H9 (cell line): ENCODE data around the gene SYCE3. TPM values are rescaled to one million over a fixed set of nuclear protein-coding genes. Genes with fewer than 3 reads are reported as not detected.

ENCODE experiments used
- DNase-seq: peaks from one replicate; pipeline ENCODE4 v3.0.0-alpha.2; 2017
- H2AFZ ChIP-seq: one replicate; pipeline ENCODE4 v1.6.1; 2013; ENCODE audit warnings: mild to moderate bottlenecking, low read length, control low read depth, moderate library complexity
- H2AK5ac ChIP-seq: 2 replicates; pipeline ENCODE4 v1.6.1; 2013; ENCODE audit warnings: low read length, control low read depth, mixed read lengths; ENCODE audit not compliant: insufficient read length
- H2BK120ac ChIP-seq: one replicate; pipeline ENCODE4 v1.6.1; 2013; ENCODE audit warnings: low read depth, mild to moderate bottlenecking, low read length, control low read depth, inconsistent platforms; ENCODE audit not compliant: poor library complexity, severe bottlenecking
- H2BK12ac ChIP-seq: 2 replicates; pipeline ENCODE4 v1.6.1; 2013; ENCODE audit warnings: low read length, control low read depth, mixed read lengths, low read depth; ENCODE audit not compliant: insufficient read length
- H2BK15ac ChIP-seq: 2 replicates; pipeline ENCODE4 v1.6.1; 2013; ENCODE audit warnings: low read depth, low read length, control low read depth
- H2BK20ac ChIP-seq: one replicate; pipeline ENCODE4 v1.6.1; 2013; ENCODE audit warnings: low read depth, mild to moderate bottlenecking, low read length, control low read depth, inconsistent platforms; ENCODE audit not compliant: poor library complexity, severe bottlenecking
- H2BK5ac ChIP-seq: 2 replicates; pipeline ENCODE4 v1.6.1; 2013; ENCODE audit warnings: low read length, control low read depth, mixed read lengths; ENCODE audit not compliant: insufficient read length
- H3K14ac ChIP-seq: 2 replicates; pipeline ENCODE4 v1.6.1; 2013; ENCODE audit warnings: low read length, control low read depth; ENCODE audit not compliant: insufficient read depth
- H3K18ac ChIP-seq: 2 replicates; pipeline ENCODE4 v1.6.1; 2013; ENCODE audit warnings: low read depth, mild to moderate bottlenecking, mixed read lengths, low read length, control low read depth; ENCODE audit not compliant: insufficient read length
- H3K23ac ChIP-seq: 2 replicates; pipeline ENCODE4 v1.6.1; 2013; ENCODE audit warnings: low read length, control low read depth, mixed read lengths, low read depth; ENCODE audit not compliant: insufficient read length
- H3K23me2 ChIP-seq: 2 replicates; pipeline ENCODE4 v1.6.1; 2013; ENCODE audit warnings: low read depth, mild to moderate bottlenecking, mixed read lengths, low read length, control low read depth; ENCODE audit not compliant: insufficient read length, poor library complexity, severe bottlenecking
- H3K27ac ChIP-seq: 2 replicates; pipeline ENCODE4 v1.5.1; 2013; ENCODE audit warnings: low read length, control low read depth, mixed read lengths, low read depth; ENCODE audit not compliant: insufficient read length
- H3K27me3 ChIP-seq: 2 replicates; pipeline ENCODE4 v1.6.1; 2013; ENCODE audit warnings: low read length, control low read depth, inconsistent platforms; ENCODE audit not compliant: insufficient read depth
- H3K4ac ChIP-seq: 2 replicates; pipeline ENCODE4 v1.6.1; 2013; ENCODE audit warnings: low read depth, mild to moderate bottlenecking, control low read depth, inconsistent platforms, low read length, moderate library complexity
- H3K4me1 ChIP-seq: 2 replicates; pipeline ENCODE4 v1.6.1; 2013; ENCODE audit warnings: low read length, control low read depth, inconsistent platforms; ENCODE audit not compliant: insufficient read depth
- H3K4me2 ChIP-seq: 2 replicates; pipeline ENCODE4 v1.6.1; 2013; ENCODE audit warnings: low read length, control low read depth, mixed read lengths; ENCODE audit not compliant: insufficient read length, insufficient read depth
- H3K56ac ChIP-seq: 2 replicates; pipeline ENCODE4 v1.6.1; 2013; ENCODE audit warnings: low read depth, mild to moderate bottlenecking, mixed read lengths, low read length, control low read depth; ENCODE audit not compliant: insufficient read length
- H3K79me1 ChIP-seq: 2 replicates; pipeline ENCODE4 v1.6.1; 2013; ENCODE audit warnings: low read depth, mild to moderate bottlenecking, moderate library complexity, low read length, control low read depth, inconsistent platforms; ENCODE audit not compliant: insufficient read depth, poor library complexity, severe bottlenecking
- H3K79me2 ChIP-seq: 2 replicates; pipeline ENCODE4 v1.6.1; 2013; ENCODE audit warnings: low read length, control low read depth, inconsistent platforms; ENCODE audit not compliant: insufficient read depth
- H3K9ac ChIP-seq: 2 replicates; pipeline ENCODE4 v1.6.1; 2013; ENCODE audit warnings: low read length, control low read depth, mixed read lengths; ENCODE audit not compliant: insufficient read length; ENCODE audit errors: extremely low read depth
- H3K9me3 ChIP-seq: one replicate; pipeline ENCODE4 v1.6.1; 2013; ENCODE audit warnings: low read depth, low read length, inconsistent platforms; ENCODE audit not compliant: control insufficient read depth
- H3T11ph ChIP-seq: one replicate; pipeline ENCODE4 v1.6.1; 2013; ENCODE audit warnings: mild to moderate bottlenecking, low read length, control low read depth, inconsistent platforms
- H4K20me1 ChIP-seq: one replicate; pipeline ENCODE4 v1.6.1; 2013; ENCODE audit not compliant: control insufficient read depth, insufficient read length, insufficient read depth
- H4K5ac ChIP-seq: 2 replicates; pipeline ENCODE4 v1.6.1; 2013; ENCODE audit warnings: low read depth, mild to moderate bottlenecking, mixed read lengths, low read length, control low read depth; ENCODE audit not compliant: insufficient read length
- H4K8ac ChIP-seq: replicated peaks from 2 replicates; pipeline ENCODE4 v1.6.1; 2013; ENCODE audit warnings: low read length, control low read depth, mixed read lengths, low read depth; ENCODE audit not compliant: insufficient read length
- H4K91ac ChIP-seq: 2 replicates; pipeline ENCODE4 v1.6.1; 2013; ENCODE audit warnings: low read depth, mild to moderate bottlenecking, moderate library complexity, mixed read lengths, low read length, control low read depth; ENCODE audit not compliant: insufficient read length
- H3K27ac Mint-ChIP-seq, 3 experiments: 2 replicates in 2 of 3; 3 replicates in 1 of 3; pipeline ENCODE4 v1.8.0; 2020 to 2021; ENCODE audit warnings: mixed read lengths in 3 of 3, mild to moderate bottlenecking in 1 of 3, moderate library complexity in 1 of 3
- H3K27me3 Mint-ChIP-seq: 2 replicates; pipeline ENCODE4 v1.8.0; 2021; ENCODE audit warnings: low read depth, mild to moderate bottlenecking, moderate library complexity, mixed read lengths
- H3K36me3 Mint-ChIP-seq, 3 experiments: 2 replicates in 2 of 3; 3 replicates in 1 of 3; pipeline ENCODE4 v1.8.0; 2020 to 2021; ENCODE audit warnings: low read depth in 3 of 3, mixed read lengths in 3 of 3; ENCODE audit not compliant: insufficient read depth in 1 of 3
- H3K4me1 Mint-ChIP-seq, 2 experiments: 2 replicates each; pipeline ENCODE4 v1.8.0; 2020; ENCODE audit warnings: mixed read lengths in 2 of 2
- H3K4me3 Mint-ChIP-seq, 2 experiments: 2 replicates in 1 of 2; 3 replicates in 1 of 2; pipeline ENCODE4 v1.8.0; 2020 to 2021; ENCODE audit warnings: mild to moderate bottlenecking in 2 of 2, mixed read lengths in 2 of 2, moderate library complexity in 1 of 2
- H3K9me3 Mint-ChIP-seq, 2 experiments: 2 replicates in 1 of 2; 3 replicates in 1 of 2; pipeline ENCODE4 v1.8.0; 2020; ENCODE audit warnings: mild to moderate bottlenecking in 2 of 2, mixed read lengths in 2 of 2, moderate library complexity in 1 of 2
- CTCF ChIP-seq: fragments of 200-600 bp; sonication (generic); conservative IDR thresholded peaks from 3 replicates; pipeline ENCODE4 v1.8.0; 2021; ENCODE audit warnings: antibody characterized with exemption, mild to moderate bottlenecking
- WGBS: extraction: QIAGEN DNeasy Blood & Tissue Kit; methylation state at CpG from one replicate; pipeline ENCODE4 v1.1.7; 2013; ENCODE audit warnings: missing lambda C conversion rate, low lambda C conversion rate, mixed read lengths; ENCODE audit not compliant: insufficient read length; ENCODE audit errors: extremely low coverage; 5-methylcytosine and 5-hydroxymethylcytosine counted together
- total RNA-seq: library from RNA; stranded (reverse); gene quantifications from 2 replicates; pipeline ENCODE4 v1.2.1, GENCODE V29; 2021

SYCE3 gene
- total RNA-seq, 1 experiment from 2014 or later: 0.85 TPM

- H3K36me3 Mint-ChIP-seq: peaks cover 5 to 56% (median 36%) of the 10 kb centered on the region in 3 experiments
- no peaks in the 10 kb centered on the region for H3K4me1 Mint-ChIP-seq
- Histone ChIP-seq H3K9ac (no peak overlapping the region), H4K20me1 (peaks cover 3% of the 10 kb centered on the region), H2BK120ac (no peak overlapping the region), H2BK5ac (no peak overlapping the region), H3K79me2 (0 out of 2 replicates have a peak, but pooled peaks cover 2% of the 10 kb centered on the region), H2BK15ac (no peak overlapping the region), H3K23me2 (no peaks in the 10 kb centered on the region), H3K27ac (no peak overlapping the region), H4K5ac (no peak overlapping the region), H3K56ac (no peak overlapping the region), H3K4me2 (no peak overlapping the region), H4K91ac (no peak overlapping the region), H3T11ph (no peak overlapping the region), H3K18ac (no peak overlapping the region), H3K23ac (no peak overlapping the region), H4K8ac (no peak overlapping the region), H2AFZ (no peak overlapping the region), H2BK20ac (no peak overlapping the region), H3K9me3 (no peaks in the 10 kb centered on the region), H3K27me3 (no peaks in the 10 kb centered on the region), H3K14ac (no peak overlapping the region), H3K79me1 (no peaks in the 10 kb centered on the region), H2AK5ac (no peak overlapping the region), H3K4ac (no peak overlapping the region), H2BK12ac (no peak overlapping the region), H3K4me1 (no peaks in the 10 kb centered on the region)
- H3K27ac Mint-ChIP-seq: peak overlapping the region in 1 of 3 experiments; percentile 35; a peak in 1 of 7 replicates
- WGBS: no CpG with 5 or more reads among the region's 20 CpGs
- no peak for TF ChIP-seq CTCF
- no peak overlapping the region for H3K4me3 Mint-ChIP-seq
- H3K9me3 Mint-ChIP-seq: no peaks in the 10 kb centered on the region
- no peaks in the 10 kb centered on the region for H3K27me3 Mint-ChIP-seq
- DNase-seq: no peak
These were observed 45.0 kb downstream of the SYCE3 start for GRCh38 chr22:50517495-50518260.
